Fibroblast of lung (primary cell): ENCODE results near the gene GDF11. TPM values are rescaled to one million over a fixed set of nuclear protein-coding genes. Genes with fewer than 3 reads are reported as not detected.

Source experiments
- DNase-seq, 2 donors: peaks; one replicate each; pipeline versions ENCODE4 v3.0.0 to v3.0.0-alpha.2; 2010; ENCODE audit warnings: low read depth in 2 of 2
- H2AFZ ChIP-seq: 2 replicates; pipeline ENCODE4 v1.5.1; 2012; ENCODE audit warnings: low read length, control low read depth, inconsistent platforms
- H3K27ac ChIP-seq: 2 replicates; pipeline ENCODE4 v1.5.1; 2011; ENCODE audit warnings: low read length, control low read depth; ENCODE audit not compliant: insufficient read depth
- H3K27me3 ChIP-seq: 2 replicates; pipeline ENCODE4 v1.5.1; 2011; ENCODE audit warnings: mild to moderate bottlenecking, low read length; ENCODE audit not compliant: control insufficient read depth, insufficient read depth
- H3K36me3 ChIP-seq: 2 replicates; pipeline ENCODE4 v1.5.1; 2011; ENCODE audit warnings: low read length; ENCODE audit not compliant: control insufficient read depth, insufficient read depth
- H3K4me1 ChIP-seq: 2 replicates; pipeline ENCODE4 v1.5.1; 2011; ENCODE audit warnings: low read length; ENCODE audit not compliant: control insufficient read depth, insufficient read depth; ENCODE audit errors: extremely low read depth
- H3K4me2 ChIP-seq: 2 replicates; pipeline ENCODE4 v1.5.1; 2011; ENCODE audit warnings: low read length, control low read depth; ENCODE audit not compliant: insufficient read depth; ENCODE audit errors: extremely low read depth
- H3K4me3 ChIP-seq, 4 experiments: fragments of 200-600 bp in 1 of 4; sonication (generic) in 1 of 4; replicated peaks in 1 of 4; 2 replicates each; pipeline ENCODE4 v1.5.1; 2011 to 2016; ENCODE audit warnings: low read length in 4 of 4, low read depth in 3 of 4, mild to moderate bottlenecking in 3 of 4, control low read depth in 2 of 4, inconsistent platforms in 1 of 4, mixed read lengths in 1 of 4; ENCODE audit not compliant: insufficient read depth in 1 of 4; ENCODE audit errors: control extremely low read depth in 1 of 4
- H3K79me2 ChIP-seq: 2 replicates; pipeline ENCODE4 v1.5.1; 2012; ENCODE audit warnings: mild to moderate bottlenecking, low read length, inconsistent platforms; ENCODE audit not compliant: control insufficient read depth, insufficient read depth
- H3K9ac ChIP-seq: 2 replicates; pipeline ENCODE4 v1.5.1; 2011; ENCODE audit warnings: mild to moderate bottlenecking, low read length, control low read depth; ENCODE audit not compliant: insufficient read depth
- H3K9me3 ChIP-seq: 2 replicates; pipeline ENCODE4 v1.5.1; 2012; ENCODE audit warnings: low read depth, low read length; ENCODE audit not compliant: control insufficient read depth, insufficient read depth
- H4K20me1 ChIP-seq: 2 replicates; pipeline ENCODE4 v1.5.1; 2011; ENCODE audit warnings: low read length; ENCODE audit not compliant: control insufficient read depth, insufficient read depth; ENCODE audit errors: extremely low read depth
- EZH2 ChIP-seq: IDR thresholded peaks from 2 replicates; pipeline ENCODE4 v1.5.1; 2012; ENCODE audit warnings: low read length, control low read depth, mild to moderate bottlenecking; ENCODE audit errors: missing control alignments
- polyA plus RNA-seq, 2 donors: library from polyadenylated mRNA; depleted of rRNA in 1 of 2; stranded (reverse) in 1 of 2; unstranded in 1 of 2; fragments of >200 nt; gene quantifications; 2 replicates each; pipeline ENCODE4 v1.2.1, GENCODE V29; 2011 to 2012; ENCODE audit warnings: missing spikeins in 1 of 2
- total RNA-seq: library from RNA; depleted of rRNA; stranded (reverse); fragments of >200 nt; gene quantifications from 2 replicates; pipeline ENCODE4 v1.2.1, GENCODE V29; 2014
- TF ChIP-seq, protein P1 (sequence below), 2 donors: IDR thresholded peaks in 1 of 2; conservative IDR thresholded peaks in 1 of 2; 1 replicate in 1 of 2; 2 replicates in 1 of 2; pipeline ENCODE4 v1.5.1; 2011 to 2012; ENCODE audit warnings: low read length in 2 of 2, control low read depth in 1 of 2, inconsistent platforms in 1 of 2, low read depth in 1 of 2, mild to moderate bottlenecking in 1 of 2

GDF11 gene
- total and polyA plus RNA-seq, 2 donors (not counting 1 experiment from before 2014, with no cell fraction given), result 4.3 to 9.4 TPM

DNA sequence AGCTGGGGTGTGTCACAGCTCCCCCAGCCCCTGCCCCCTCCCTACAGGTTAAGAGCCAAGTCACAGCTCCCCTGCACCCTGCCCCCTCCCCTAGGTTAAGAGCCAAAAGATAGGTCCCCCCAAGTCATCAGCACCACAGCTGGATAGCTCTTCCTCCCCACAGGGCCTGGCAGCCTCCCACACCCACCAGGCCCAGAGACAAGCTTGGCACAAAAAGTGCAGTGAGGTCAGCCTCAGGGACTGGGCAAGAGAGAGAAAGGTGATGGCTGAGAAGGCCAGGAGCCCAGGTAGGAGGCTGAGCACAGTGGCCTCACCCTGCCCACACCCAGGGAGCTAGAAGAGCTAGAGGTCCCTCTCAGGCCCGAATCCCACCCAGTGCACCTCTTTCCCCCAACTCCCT is 44.0 kb upstream of the GDF11 start:
- no peaks in the 10 kb centered on the region for H3K27me3 ChIP-seq
- H3K36me3 ChIP-seq, result peaks cover 12% of the 10 kb centered on the region
- H3K27ac ChIP-seq, result no peak overlapping the region
- no peak for TF ChIP-seq EZH2
- TF ChIP-seq, protein P1, sequence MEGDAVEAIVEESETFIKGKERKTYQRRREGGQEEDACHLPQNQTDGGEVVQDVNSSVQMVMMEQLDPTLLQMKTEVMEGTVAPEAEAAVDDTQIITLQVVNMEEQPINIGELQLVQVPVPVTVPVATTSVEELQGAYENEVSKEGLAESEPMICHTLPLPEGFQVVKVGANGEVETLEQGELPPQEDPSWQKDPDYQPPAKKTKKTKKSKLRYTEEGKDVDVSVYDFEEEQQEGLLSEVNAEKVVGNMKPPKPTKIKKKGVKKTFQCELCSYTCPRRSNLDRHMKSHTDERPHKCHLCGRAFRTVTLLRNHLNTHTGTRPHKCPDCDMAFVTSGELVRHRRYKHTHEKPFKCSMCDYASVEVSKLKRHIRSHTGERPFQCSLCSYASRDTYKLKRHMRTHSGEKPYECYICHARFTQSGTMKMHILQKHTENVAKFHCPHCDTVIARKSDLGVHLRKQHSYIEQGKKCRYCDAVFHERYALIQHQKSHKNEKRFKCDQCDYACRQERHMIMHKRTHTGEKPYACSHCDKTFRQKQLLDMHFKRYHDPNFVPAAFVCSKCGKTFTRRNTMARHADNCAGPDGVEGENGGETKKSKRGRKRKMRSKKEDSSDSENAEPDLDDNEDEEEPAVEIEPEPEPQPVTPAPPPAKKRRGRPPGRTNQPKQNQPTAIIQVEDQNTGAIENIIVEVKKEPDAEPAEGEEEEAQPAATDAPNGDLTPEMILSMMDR (conservative IDR thresholded peaks at IDR 0.05 in 1 of 2, IDR thresholded peaks at IDR 0.05 in 1 of 2; ENCODE audit: low read depth in 1 of 2, low read length in 2 of 2), result no peak
- no peak for DNase-seq
- H2AFZ ChIP-seq, result no peak overlapping the region
- no peaks in the 10 kb centered on the region for H3K9me3 ChIP-seq
- no peaks in the 10 kb centered on the region for H4K20me1 ChIP-seq
- H3K4me3 ChIP-seq, result no peak overlapping the region
- no peak overlapping the region for H3K4me2 ChIP-seq
- H3K4me1 ChIP-seq, result peaks cover 8% of the 10 kb centered on the region
- H3K79me2 ChIP-seq, result peaks cover 8% of the 10 kb centered on the region
- no peak overlapping the region for H3K9ac ChIP-seq

DNA sequence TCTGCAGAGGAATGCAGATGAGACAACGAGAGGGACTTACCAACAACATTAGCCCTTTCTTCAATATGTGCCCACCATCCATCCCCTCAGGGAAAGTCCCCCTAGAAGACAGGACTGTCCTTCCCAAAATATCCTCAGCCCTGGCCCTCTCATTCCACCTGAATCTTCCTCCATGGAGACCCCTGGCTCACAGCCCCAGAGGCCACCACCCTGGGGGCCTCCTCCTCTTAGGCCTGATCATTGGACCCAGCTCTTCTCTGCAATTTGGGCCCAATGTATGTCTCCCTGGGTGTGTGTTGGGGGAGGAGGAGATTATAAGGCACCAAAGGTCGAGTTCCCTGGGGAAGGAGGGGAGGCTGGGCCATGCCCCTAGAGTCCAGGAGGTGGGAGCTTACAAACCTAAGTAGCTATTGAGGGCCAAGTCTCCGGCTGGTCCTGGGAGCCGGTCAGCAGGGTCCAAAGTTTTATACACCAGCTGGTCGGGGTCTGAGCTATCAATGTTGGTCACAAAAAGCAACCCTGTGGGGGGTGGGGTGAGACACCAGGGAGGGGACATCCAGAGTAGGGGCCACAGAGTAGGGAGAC is 43.4 kb upstream of the GDF11 start:
- H3K27ac ChIP-seq, result no peak overlapping the region
- peaks cover 11% of the 10 kb centered on the region for H3K4me1 ChIP-seq
- TF ChIP-seq, protein P1 (conservative IDR thresholded peaks at IDR 0.05 in 1 of 2, IDR thresholded peaks at IDR 0.05 in 1 of 2; ENCODE audit: low read depth in 1 of 2, low read length in 2 of 2), result no peak
- no peak for TF ChIP-seq EZH2
- no peak overlapping the region for H3K4me2 ChIP-seq
- H3K9ac ChIP-seq, result no peak overlapping the region
- H3K27me3 ChIP-seq, result no peaks in the 10 kb centered on the region
- H3K9me3 ChIP-seq, result no peaks in the 10 kb centered on the region
- peaks cover 11% of the 10 kb centered on the region for H3K79me2 ChIP-seq
- no peak for DNase-seq
- H4K20me1 ChIP-seq, result no peaks in the 10 kb centered on the region
- peaks cover 7% of the 10 kb centered on the region for H3K36me3 ChIP-seq
- H2AFZ ChIP-seq, result no peak overlapping the region
- H3K4me3 ChIP-seq, result no peak overlapping the region

DNA sequence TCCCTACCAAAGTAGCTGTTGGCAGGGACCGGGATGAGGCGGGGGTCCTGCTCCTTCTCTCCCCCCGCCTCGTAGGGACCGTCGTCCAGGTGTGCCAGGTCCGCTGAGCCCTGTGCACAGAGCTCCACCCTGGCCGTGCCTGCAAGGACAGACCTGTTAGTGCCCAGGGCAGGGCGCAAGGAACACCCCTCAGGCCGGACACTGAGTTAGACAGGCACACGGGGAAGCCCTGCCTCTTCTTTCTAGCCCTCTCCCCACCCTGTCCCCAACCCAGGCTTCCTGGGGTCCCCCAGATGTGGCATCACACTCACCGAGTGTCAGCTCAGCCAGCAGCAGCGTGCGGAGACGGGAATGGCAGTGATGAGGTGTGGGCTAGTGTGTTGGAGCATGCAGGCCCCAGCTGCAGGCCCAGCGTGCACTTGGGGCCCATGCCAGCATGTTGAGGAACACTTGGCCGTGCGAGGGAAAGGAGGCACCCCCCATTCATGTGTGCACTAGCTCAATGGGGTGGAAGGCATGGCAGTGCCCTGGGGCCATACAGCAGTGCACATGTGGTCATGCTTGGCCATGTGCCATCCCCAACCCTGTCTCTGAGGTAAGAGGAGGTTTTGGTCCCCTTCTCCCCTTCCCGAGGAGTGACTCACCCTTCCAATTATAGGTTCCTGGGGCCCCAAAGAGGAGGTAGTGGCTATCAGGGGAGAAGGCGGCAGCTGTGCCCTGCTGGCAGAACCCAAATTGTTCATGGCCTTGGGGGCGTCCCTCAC is 42.5 kb upstream of the GDF11 start:
- TF ChIP-seq EZH2, result no peak
- TF ChIP-seq, protein P1 (conservative IDR thresholded peaks at IDR 0.05 in 1 of 2, IDR thresholded peaks at IDR 0.05 in 1 of 2; ENCODE audit: low read depth in 1 of 2, low read length in 2 of 2), result no peak
- H3K79me2 ChIP-seq, result peaks cover 16% of the 10 kb centered on the region
- H3K27me3 ChIP-seq, result no peaks in the 10 kb centered on the region
- H3K9me3 ChIP-seq, result no peaks in the 10 kb centered on the region
- no peak overlapping the region for H2AFZ ChIP-seq
- DNase-seq, result peak in 1 of 2 donors; percentile 45
- no peak overlapping the region for H3K9ac ChIP-seq
- H4K20me1 ChIP-seq, result no peaks in the 10 kb centered on the region
- H3K4me3 ChIP-seq, result no peak overlapping the region
- H3K4me2 ChIP-seq, result no peak overlapping the region
- peaks cover 6% of the 10 kb centered on the region for H3K36me3 ChIP-seq
- no peak overlapping the region for H3K27ac ChIP-seq
- H3K4me1 ChIP-seq, result peaks cover 11% of the 10 kb centered on the region
